Glomerular visceral epithelial cell (primary cell): ENCODE results near the gene KAT2A.

ENCODE experiments used
- DNase-seq: peaks from one replicate; pipeline ENCODE4 v3.0.0-alpha.2; 2016; ENCODE audit errors: extremely low spot score

Gene KAT2A

DNA sequence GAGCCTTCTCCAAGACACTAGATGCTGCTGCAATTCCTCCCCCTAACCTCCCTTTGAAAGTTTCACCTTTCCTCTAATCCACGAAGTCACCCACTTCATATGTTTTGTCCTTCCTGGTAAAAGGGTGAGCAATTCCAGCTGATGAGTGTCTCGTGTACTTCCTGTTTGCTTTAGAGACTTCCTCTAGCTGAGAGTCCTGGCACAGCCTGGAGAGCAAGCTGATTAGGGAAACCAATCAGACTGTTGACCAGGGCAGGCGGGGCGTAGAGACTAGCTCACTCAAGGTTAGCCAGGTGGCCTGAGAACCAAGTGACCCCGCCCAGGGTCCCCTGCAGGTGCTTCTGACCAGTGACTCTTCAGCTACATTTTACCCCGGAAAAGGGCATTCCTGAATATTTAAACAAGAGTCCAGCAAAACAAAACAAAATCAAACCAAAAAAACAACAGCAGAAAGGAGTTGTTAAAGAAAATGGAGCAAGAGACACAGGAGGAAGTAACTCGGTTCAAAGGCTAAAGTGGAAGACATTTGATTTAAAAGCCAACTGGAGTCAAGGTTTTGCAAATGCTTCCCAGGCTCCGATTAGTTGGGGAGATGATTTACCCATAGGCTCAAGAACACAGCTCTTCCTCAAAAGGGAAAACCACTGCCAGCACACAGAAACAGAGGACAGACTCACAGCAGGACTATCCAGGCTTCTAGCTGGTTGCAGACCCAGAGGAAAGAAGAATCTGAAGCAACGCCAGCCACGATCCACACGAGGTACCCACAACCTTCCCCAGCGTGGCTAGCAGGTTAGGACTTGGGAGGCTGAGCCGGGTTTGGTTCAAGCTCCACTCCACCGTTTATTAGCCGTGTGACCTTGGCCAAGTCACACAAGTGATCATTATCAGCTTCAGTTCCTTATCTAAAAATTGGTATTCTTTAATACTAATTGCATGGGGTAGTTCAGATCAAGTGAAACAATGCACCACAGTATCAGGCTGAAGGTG lies 14.8 kb upstream of the KAT2A start:
- DNase-seq: peak; percentile 68

DNA sequence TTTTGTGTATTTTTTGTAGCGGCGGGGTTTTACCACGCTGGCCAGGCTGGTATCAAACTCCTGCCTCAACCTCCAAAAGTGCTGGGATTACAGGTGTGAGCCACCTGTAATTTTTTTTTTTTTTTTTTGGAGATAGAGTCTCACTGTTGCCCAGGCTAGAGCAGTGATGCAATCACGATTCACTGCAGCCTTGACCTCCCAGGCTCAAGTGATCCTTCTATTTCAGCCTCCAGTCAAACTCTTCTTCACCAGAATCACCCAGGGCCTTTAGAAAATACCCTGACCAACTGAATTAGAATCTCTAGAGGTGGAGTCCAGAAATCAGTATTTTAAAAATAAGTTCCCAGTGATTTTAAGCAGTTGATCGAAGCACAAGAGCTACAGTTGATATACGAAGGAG lies 14.0 kb upstream of the KAT2A start:
- no peak for DNase-seq

DNA sequence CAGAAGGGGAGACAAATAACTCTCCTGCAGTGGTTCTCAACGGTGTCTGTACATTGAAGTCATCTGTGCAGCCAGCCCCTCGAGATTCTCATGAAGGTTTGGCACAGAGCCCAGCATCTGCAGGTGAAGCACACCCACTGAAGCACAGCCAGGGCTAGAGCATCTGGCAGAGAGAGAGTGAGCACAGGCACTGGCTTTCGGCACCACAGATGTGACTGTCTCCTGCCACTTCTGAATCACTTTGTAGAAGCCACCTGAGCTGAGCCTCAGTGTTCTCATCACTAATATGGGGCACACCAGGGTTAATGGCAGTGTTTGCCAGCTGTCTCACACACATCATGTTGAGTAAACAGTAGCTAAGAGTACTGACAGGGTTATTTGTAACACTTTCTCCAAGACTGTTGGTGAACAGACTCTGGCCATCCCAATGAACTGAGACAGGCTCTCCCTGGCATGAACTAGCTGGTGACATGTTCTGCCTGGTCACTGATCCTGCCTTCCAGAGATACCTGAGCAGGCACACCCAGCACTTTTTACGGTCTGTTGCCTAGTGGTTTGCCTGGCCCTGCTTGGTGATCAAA lies 12.4 kb upstream of the KAT2A start:
- DNase-seq: peak; percentile 70

DNA sequence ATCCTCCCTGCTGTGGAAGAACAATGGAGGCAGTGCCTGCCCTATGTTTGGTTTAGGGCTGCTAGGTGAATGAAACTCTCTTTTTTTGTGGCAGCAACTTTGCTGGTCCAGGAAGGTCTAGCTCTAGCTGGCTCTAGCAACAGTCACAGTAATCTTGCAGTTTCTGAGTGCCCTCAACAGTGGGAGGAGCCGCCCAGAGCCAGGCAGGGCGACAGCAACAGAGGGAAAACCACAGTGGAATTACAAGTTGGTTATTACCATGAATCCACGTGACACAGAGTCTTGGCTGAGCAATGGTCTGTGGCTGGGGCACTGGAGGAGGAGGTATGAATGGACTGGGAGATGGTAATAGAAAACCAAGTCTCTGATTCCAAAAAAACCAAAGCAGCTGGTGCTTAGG lies 11.8 kb upstream of the KAT2A start:
- peak; percentile 88 for DNase-seq

DNA sequence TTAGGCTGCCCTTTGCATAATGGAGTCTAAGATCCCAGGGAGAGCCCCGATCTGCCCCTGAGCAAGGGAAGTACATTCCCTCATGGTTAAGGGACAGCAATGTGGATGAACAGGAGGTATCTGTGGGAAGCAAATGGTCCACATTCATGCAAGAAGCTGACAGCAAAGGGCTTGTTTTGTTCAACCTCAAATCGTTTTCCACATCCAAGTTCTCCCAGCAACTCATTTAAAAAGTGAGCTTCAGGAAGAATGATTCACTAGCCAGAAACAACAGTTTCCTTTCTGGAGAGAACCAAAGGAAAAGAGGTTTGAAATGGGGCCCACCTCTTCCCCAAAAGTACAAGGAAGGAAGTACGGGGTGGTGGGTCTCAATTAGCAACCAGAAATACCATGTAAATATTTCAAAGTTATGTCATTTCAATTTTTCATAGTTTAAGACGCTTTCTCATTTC lies 10.8 kb upstream of the KAT2A start:
- no peak for DNase-seq

DNA sequence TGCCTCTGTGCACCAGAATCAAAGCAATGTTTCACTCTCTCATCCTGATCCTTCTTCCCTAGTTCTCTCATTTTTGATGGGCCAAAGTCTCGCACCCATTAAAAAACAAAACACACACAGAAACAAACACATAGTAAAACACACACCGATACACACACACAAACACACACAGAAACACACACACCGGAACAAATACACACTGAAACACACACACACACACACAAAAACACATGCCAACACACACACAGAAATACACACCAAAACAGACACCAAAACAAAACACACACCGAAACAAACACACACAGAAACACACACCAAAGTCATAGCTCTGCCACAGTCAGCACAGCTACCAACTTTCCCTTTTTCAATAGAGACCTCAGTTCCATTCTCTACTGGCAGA lies 10.1 kb upstream of the KAT2A start:
- DNase-seq: no peak

DNA sequence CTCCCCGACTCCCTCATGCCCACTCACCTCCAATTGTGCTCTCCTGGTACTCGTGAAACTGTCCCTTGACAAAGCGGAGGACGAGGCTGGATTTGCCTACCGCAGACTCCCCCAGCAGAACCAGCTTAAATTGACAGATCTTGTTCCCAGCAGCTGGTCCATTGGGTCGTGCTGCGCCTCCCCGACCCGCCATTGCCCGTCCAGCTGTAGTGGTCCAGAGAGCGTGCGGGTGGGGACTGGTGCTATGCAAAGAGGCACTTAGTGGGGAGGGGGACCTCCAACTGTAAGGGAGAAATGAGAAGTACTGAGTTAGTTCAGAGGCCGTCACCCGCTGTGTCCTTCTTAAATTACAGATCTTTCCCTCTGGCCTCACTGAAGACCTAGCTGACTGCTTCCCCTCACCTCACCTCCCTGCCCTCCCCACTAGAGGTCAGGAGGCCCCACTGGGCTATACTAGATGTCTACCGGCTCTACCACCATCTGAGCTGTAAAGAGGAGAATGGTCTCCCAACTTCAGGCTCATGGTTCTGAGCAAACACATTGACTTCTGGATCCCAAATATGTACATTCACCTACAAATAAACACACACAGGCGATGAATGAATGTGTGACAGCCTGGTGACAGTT lies 9.3 kb upstream of the KAT2A start:
- DNase-seq: no peak

DNA sequence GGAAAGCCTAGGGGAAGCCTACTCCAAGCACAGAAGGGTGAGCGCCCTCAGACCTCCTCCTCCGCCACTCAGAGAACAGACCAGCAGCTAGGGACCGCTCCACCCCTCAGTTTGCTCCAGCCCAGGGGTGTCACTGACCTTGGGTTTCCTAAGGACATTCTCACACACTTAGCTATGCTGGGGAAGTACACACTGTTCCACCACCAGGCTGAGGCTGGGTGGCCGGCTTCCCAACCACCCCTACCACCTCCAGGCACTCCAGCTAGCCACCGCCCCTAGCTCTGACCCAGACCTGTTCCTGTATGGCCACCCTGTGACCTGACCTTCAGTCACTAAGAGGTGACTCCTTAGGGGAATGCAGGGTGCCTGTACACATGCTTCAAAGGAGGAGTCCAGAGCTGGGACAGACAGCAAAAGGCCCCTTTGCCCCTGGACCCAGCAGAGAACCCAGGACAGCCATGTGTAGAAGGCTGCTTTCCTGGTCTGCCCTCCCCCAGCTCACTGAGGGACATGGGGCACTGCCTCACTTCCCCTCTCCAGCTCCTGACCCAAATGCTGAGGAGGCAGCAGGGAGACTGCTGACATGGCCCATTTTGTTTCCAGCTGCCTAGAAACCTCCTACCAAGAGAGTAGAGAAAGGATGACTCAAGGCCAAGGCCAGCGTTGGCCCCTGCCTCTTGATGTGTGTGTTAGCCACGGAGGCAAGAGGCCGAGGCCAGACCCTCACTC lies 8.1 kb upstream of the KAT2A start:
- DNase-seq: no peak

DNA sequence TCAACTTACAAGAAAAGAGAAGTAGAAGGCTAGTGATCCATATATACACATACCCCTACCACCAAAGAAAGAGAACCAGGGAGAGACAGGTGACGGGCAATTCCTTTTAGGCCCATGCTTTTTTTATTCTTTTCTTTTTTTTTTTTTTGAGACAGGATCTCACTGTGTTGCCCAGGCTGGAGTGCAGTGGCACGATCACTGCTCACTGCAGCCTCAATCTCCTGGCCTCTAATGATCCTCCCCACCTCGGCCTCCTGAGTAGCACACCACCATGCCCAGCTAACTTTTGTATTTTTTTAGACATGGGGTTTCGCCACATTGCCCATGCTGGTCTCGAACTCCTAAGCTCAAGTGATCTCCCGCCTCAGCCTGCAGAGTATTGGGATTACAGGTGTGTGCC lies 6.2 kb upstream of the KAT2A start:
- no peak for DNase-seq

DNA sequence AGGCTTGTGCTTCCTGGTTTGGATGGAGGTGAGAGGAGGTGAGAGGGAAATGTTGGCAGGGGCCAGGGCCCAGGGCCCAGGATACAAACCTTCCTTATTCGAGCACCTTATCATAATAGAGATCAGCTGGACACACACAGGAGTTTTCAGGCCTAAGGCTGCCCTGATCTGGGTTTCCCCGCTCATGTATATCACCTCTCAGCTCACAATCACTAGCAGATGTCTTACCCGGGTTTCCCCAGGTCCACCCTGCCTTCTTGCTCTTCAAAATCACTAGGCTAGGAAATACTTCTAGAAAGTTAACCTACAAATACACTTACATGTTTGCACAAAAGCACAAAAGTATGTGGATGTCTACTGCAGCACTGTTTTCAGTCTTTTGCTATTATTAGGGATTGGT lies 5.7 kb upstream of the KAT2A start:
- no peak for DNase-seq

DNA sequence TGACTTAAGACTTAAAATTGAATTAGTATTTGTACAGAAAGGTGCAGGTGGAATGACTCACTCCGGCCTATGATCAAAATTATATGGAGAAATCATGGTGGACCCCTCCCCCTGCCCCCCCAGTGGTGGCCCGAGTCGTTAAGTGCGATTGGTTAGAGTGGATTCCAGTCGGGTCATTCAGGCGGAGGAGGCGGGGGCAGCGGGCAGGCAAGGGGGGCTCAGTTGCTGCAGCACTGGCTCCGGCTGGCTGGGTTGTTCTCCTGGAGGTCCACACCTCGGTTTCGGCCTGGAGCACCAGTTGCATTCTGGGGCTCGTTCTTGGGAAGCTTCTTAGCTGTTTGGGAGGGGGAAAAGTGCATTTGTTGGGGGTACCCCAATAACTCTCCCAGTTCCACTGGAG lies 4.4 kb upstream of the KAT2A start:
- DNase-seq: no peak

DNA sequence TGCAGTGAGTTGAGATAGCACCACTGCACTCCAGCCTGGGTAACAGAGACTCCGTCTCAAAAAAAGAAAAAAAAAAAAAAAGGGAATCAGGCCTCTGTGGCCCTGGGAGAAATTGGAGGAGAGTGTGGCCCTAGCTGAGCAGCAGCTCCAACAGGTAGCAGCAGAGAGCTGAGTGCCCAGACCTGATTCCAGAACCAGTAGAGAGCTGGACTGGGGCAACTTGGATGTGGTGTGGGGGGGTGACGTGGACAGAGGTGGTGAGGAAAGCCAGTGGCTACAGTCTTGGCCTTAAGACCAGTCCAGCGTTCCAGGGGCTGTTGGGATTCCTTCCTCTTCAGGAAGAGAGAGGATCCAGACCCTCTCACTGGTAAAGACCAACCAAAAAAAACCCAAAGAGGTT lies 3.1 kb upstream of the KAT2A start:
- DNase-seq: no peak

DNA sequence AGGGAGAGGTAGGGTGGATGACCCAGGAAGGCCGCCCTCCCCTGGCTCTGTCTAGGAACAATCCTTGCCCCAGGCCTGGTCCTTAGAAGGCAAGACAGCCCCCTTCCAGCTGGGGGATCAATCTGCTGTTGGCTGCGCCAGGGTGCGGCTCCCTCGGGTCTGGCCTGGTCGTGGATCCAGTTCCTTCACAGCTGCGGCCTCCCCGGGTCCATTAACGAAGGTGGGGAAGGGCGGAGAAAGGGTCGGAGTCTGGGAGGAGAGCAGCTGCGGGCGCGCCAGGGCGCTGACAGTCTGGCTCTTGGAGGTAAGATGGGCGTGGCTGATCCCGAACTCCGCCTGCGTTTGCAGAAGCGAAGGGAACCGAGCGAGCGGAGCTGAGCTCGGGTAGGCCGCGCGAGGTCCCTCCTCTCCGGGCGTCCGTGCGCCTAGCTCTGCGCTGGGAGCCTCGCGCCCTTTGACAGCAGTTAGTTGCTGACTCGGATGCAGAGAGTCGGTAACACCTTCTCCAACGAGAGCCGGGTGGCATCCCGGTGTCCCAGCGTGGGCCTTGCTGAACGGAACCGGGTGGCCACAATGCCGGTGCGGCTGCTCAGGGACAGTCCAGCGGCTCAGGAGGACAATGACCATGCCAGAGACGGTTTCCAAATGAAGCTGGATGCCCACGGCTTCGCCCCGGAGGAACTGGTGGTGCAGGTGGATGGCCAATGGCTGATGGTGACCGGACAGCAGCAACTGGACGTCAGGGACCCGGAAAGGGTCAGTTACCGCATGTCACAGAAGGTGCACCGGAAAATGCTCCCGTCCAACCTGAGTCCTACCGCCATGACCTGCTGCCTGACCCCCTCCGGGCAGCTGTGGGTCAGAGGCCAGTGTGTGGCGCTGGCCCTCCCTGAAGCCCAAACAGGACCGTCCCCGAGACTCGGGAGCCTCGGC lies 1.5 kb upstream of the KAT2A start, which contains the start of gene HSPB9:
HSPB9 (plus strand) TSS at position 434 of the 933 bp plus-strand sequence; CDS start at position 481, 47 bp downstream.
- DNase-seq: no peak

DNA sequence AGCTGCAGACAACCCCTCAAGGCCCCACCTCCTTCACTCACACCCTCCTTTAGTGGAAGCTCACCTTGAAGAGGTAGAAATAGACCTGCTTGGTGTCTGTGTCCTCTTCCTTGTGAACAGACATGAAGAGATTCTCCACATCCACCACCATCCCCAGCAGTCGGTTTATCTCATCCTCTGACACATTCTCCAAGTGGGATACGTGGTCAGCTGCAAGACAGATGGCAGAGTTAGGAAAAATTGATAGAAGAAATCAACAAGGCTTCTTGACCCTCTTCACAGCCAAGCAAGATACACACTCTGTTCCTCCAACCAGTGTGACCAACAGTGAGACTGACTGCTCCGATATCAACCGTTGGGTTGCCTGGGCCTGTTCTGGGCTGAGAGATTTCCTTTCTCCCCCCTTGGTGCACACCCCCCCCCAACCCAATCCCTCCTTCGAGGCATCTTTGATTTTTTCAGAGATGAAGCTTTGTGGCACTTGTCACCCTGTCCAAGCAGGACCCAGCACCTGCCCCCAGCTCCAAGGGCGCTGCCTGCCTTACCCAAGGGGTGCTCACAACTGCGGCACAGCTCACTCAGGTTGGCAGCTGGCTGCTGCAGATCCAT lies 902 bp downstream of the KAT2A start:
- DNase-seq: no peak

DNA sequence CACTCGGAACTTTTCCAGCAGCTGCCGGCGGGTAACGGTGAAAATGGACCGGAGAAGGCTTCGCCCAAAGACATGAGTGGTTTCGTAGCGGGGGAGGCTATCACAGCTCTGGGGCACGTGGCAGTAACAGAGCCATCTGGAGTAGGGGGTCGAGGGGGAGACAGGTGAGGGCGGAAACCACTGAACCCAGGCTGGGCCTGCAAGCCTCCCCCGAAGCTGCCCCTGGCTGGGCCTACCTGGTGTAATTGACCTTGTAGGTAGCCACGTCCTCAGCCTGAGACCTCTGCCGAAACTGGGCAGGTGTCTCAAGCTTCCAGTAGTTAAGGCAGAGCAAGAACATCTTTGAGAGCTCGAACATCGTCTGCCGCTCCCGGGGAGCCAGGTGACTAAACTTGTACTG lies 1.9 kb downstream of the KAT2A start:
- DNase-seq: no peak

DNA sequence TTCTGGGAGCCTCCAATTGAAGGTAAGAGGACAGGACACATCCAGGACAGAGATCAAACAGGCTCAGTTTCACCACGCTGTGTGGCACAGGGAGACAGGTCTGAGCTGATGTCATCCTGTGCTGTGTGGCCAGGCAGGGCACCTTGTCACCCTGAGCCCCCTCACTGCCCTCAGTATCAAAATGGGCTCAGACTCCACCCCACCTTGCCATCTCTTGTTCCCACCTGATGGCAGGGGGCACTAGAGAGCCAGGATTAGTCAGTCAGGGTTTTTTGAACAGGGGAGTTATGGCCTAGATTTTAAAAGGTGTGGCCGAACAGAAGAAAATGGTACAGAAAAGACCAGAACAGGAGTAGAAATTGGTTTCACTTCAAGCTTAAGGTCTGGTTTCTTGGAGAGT lies 2.6 kb downstream of the KAT2A start:
- peak; percentile 44 for DNase-seq

DNA sequence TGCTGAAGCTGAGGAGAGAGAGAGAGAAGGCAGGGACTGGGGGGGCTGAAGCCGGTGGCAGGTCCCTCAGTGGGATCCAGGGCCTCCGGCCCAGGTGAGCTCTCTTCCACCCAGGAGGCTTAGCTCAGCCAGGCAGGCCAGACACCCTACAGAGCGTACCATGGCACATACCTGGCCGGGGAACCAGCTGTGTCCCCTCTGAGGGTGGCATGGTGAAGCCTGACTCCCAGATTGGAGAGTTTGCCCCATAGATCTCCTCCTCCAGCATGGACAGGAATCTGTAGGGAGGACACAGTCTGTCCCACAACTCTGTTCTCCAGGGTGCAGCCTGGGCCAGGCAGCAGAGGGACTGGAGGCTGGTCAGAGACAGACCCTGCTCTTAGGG lies 3.0 kb downstream of the KAT2A start:
- no peak for DNase-seq

DNA sequence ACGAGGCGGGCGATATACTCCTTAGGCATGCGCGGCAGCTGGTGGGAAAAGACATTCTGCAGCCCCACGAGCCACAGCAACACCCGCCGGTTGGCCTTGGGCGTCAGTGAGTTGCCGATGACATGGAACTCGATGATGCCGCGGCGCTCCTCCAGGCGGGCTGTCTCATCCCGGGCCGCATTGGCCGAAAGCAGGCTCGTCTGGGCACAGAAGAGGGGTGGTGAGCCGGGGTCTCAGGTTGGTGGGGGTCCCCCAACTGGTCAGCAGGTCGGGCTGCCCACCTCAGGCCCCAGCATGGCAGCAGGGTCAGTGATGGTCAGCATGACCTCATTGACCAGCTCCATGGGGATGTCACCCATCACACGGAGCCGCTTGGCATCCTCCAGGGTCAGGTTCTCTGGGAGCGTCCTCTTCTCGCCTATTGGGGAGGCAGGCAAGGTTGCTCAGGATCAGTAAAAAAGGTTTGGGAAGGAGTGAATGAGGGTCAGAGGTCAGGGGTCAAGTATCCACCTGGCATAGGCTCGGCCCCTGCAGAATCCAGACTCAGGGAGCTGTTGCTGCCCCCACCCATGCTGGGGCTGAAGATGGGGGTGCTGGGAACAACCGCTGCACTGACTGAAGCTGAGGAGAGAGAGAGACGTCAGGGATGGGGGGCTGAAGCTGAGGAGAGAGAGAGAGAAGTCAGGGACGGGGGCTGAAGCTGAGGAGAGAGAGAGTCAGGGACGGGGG lies 3.6 kb downstream of the KAT2A start:
- no peak for DNase-seq

DNA sequence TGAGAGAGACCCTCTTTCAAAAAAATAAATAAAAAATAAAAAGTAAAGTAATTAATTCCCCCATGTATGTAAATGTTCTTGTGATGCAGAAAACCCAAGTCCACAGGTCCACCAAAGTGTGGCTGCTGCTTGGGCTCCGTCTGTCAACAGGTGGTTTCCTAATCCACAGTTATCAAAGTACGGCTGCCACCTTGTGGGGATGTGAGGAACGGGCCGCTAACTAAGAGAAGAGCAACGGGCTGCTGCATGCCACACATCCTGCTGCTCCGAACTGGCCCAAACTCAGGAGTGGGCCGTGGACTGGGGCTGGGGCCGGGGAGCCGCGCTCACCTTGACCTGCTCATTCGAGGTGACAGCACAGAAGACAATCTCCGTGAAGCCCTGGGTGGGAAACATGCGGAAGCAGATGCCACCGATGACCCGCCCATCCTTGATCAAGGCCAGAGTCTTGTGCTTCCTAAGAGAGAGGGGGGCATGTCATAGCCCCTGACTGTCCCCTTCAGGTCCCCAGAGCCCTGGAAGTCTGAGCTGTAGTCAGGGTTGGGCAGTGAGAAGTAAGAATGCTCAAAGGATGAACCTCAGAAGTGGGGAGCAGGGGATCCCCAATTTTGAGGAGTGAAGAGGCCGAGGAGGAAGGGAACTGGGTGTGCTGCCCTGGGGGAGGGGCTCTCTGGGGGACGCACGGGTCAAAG lies 4.3 kb downstream of the KAT2A start:
- peak; percentile 83 for DNase-seq
